HG02852 (cell line): ENCODE results near the gene BAIAP2.

Experiments
- ATAC-seq: cut with Tn5 transposase; IDR thresholded peaks from one replicate; pipeline ENCODE4 v1.9.1; 2021; ENCODE audit warnings: mild to moderate bottlenecking, moderate library complexity; ENCODE audit not compliant: unreplicated experiment

BAIAP2 gene

DNA sequence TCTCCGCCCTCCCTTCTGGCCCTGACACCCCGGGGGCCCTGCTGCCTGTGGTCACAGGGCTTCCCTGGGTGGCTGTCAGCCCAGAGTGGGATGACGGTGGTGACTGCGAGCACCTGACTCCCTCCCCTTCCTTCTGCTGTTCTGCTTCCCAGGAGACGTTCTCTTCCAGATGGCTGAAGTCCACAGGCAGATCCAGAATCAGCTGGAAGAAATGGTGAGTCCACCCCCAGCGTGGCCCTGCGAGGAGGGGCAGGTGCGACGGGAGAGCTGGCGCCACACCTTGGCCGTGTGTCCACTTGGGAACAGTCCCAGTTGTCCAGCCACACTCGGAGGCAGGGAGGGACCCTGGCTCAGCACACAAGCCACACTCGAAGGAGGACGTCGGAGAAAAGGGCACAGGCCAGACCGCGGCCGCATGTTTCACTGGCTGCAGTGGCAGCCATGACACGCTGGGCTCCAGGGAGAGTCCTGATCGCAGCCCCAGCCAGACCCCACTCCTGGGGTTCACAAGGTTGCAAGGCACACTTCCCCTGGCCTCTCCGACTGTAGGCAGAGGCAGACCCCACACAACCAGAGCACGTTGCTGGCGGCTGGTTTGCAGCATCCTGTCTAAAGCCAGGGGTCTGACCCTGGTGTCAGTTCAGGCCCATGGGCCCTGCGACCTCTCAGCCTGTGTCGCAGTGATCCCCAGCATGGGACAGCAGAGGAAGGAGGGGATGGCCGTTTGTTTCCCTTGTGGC is 49.9 kb downstream of the BAIAP2 start:
- ATAC-seq = no peak

DNA sequence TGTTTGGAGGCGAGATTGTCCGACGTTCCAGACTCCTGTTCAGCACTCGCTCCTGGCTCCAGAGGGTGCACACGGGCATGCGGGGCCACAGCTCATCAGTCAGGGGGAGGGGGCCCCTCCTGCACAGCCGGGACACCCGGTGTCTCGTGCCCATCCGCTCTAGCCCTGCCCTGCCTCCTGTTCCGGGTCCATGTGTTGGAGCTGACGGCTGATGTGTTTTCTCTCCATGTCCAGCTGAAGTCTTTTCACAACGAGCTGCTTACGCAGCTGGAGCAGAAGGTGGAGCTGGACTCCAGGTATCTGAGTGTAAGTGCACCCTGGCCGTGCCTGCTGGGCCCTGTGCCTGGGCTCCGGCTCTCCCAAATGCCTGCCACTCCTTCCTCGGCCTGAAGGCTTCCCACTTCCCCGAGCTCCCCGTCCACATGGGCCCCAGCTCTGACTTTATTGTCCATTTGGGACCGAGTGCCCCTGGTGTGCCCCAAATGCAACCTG is 50.5 kb downstream of the BAIAP2 start:
- ATAC-seq = no peak

- ATAC-seq = no peak
Observed at GRCh38 chr17:81086789-81087551, 52.0 kb downstream of the BAIAP2 start.

- ATAC-seq = no peak
Observed at GRCh38 chr17:81090361-81091136, 55.6 kb downstream of the BAIAP2 start.

GRCh38 chr17:81091154-81091553 is 56.2 kb downstream of the BAIAP2 start:
- no peak for ATAC-seq

- no peak for ATAC-seq
Observed at GRCh38 chr17:81091774-81092517, 57.0 kb downstream of the BAIAP2 start.

GRCh38 chr17:81092518-81093095 is 57.7 kb downstream of the BAIAP2 start:
- no peak for ATAC-seq

DNA sequence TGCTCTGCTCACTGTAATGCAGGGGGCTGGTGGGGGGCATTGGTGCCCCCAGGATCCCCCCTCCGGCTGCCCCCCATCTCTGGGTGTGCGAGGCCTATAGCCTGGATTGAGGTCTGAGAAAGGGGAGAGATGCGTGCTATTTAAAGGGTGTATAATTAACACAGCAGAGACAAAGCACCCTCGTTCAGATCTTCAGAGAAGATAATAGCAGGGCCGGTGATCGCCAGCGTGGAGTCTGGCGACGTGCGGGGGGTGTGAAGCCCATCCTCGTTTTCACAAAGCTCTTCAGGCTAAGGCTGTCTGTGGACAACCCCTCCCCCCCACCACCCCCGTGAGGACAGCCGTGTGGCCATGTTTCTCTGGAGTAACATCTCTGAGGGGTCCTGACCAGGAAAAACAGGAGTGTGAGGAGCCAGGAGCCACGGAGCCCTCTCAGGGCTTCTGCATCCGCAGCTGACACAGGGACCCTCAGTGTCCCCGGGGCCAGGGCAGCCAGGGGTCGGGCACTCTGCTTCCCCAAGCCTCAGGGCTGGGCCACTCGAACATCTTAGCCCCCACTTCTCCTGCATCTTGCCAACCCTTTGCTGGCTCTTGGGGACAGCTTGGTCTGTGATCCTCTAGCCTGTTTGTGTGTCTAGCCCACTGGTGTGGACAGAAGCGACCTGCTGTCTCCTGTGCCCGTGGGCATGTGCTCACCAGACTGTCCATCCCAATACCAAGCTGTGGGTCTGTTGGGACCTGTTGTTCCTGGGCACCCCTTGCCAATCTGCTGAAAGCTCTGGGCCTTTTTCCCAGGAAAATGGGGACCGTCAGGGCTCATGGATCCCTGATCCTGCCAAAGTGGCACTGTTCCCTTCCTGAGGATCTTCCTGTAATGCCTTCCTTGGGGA is 58.9 kb downstream of the BAIAP2 start:
- no peak for ATAC-seq

DNA sequence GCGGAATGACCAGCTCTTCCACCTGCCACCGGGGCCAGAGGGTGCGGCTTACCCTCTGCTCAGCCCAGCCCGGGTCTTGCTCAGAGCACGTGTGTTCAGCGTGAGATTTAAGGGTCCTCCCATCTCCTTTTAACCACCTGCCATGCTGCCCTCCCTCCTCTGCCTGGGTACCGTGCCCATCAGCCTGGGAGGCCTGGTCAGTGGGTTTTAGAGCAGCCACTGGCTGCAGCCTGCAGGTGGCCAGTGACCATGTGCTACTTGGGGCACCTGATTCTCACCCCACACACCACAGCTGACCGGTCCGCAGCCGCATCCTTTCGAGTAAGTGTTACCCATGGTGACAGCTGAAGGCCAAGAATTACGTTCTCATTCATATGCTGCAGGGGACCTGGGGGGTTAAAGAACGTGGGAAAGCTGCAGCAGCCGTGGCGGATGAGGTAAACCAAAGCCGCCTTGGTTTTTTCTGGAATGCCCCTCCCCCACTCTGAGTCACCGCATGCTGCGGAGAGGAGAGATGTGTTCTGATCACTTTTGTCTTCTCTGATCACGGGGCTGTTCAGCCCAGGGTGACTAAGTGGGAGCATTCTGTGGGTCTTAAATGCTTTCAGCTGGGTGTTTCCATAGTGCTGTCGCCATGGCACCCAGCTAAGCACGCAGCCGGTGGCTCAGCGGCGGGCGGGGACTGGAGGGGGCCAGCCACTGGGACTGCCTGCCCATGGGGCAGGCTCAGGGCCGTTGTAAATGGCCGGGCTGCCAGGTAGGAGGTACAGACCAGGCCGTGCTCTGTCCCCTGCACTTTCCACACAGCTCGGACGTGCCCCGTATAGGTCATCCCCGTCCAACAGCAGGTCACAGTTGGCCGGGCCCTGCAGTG is 59.8 kb downstream of the BAIAP2 start:
- ATAC-seq = no peak

DNA sequence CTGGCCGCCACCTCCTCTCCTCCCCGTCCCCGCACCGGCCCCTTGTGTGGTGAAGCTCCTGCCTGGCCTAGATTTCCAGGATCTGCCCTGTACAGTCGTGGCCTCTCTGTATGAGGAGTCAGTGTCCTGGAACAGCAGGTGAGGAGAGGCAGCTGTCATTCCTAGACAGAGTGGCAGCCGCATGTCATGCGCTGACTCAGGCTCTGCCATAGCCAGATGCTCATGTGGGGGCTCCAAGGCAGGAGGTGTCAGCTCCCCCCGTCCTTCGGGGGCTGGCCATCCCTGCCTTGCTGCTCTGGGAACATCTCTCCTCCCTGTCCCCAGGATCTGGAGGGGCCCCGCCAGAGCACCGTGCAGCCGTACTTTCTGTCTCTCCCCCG is 60.4 kb downstream of the BAIAP2 start:
- no peak for ATAC-seq

GRCh38 chr17:81096741-81097133 is 61.8 kb downstream of the BAIAP2 start:
- ATAC-seq = no peak

DNA sequence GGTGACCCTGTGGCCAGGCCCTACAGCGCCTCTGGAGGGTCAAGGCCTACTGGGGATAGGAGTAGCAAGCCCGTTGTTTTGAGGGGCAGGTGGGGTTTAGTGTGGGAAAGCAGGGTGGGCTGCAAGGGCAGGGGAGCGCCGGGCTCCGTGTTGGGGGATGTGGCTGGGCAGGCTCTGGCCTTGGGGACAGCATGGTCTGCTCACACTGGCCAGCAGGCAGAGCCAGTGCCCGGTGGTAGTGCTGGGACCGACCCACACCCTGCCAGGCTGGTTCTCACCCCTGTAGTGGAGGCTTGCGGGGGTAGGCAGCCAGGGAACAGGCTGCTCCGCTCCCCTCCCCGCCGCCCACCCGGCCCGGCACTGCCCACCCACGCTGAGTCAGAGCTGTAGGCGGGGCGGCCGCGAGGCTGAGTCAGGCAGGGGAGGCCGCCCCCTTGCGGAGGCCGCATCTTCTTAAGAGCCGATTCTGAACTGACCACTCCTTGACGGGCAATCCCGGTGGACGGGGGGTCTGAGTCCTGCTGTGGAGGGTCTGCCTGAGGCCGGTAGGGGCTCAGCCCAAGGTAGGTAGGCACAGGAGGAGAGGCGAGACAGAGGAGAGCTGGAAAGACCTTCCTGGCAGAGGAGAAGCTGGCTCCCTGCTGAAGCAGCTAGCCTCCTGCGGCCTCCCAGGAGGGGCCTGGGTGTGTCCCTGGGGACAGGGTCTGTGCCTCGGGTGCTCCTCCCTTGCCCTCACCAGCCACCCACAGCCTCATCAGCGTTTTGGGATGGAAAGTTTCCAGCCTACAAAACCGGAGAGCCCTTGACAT is 62.4 kb downstream of the BAIAP2 start:
- no peak for ATAC-seq

GRCh38 chr17:81097943-81098308 is 63.0 kb downstream of the BAIAP2 start:
- no peak for ATAC-seq

DNA sequence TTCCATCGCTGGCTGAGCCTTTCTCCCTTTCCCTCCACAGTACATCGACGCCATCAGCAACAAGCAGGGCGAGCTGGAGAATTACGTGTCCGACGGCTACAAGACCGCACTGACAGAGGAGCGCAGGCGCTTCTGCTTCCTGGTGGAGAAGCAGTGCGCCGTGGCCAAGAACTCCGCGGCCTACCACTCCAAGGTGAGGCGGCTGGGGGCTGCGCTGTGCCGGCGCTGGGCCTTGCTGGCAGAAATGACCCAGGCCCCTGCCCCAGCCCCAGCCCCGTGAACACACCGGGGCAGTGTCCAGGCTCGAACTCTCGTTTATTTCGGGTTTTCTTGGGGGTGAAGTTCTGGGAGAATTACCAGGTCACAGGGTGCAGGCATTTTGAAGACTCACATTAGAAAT is 64.9 kb downstream of the BAIAP2 start:
- no peak for ATAC-seq

DNA sequence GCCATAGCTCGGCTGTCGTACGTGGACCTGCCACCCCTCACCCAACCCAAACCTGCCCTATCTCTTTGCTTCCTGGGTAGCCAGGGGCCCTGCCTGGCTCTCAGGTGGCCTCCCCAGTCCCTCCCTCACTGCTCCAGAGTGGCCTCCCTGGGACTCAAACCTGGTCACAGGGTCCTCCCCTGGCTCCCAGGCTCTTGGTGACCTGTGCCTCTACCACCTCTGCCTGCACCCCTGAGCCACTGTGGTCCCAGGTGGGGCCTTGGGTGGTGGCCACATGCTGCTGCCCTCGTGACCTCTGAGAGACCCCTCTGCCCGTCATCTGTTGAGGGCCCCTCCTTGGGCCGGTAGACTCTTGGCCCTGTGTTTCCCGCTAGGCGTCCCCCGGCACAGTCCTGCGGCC is 65.7 kb downstream of the BAIAP2 start:
- no peak for ATAC-seq

DNA sequence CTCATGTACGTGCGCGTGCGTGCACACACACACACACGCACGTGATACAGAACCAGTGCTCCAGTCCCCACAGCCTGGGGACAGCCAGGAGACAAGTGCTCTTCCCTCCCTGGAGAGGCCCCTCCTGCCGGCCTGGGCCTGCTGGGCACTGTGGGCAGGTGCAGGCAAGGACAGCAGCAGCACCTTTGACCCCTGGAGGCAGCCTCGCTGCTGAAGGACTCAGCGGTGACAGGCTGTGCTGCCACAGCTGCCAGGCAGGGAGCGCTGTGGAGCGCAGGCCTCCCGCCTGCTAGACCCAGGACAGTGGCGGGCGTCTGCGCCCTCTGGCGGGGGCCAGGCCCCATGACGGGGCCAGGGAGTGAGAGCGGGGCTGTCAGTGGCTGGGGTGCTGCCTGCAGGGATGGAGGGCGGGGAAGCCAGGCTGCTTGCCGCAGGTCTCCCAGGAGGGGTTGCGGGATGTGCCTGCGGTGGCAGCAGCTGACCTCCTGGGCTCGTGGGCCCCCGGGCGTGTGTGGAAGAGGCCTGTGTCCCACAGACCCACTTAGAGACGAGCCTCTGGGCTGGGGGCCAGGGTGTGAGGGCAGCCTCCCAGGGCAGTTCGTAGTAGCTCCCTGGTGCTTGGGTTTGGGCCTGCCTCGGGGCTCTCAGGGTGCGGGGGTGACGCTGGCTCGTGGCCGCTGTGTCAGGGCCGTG is 66.8 kb downstream of the BAIAP2 start:
- ATAC-seq = peak; percentile 82

DNA sequence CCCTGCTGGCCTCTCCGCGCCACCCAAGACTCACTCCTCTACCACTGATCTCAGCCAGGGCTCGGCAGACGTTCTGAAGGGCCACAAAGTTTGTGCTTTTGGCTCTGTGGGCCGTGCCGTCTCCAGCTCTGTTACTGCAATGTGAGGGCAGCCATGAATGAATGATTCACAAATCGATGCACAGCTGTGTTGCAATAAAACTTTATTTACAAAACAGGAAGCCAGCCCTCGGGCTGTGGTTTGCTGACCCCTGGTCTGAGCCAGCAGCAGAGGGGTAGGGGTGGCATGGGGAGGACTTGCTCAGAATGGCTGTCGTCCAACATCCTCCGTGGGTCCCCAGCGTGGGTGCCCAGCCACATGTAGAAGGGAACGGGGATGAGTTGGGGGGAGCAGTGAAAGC is 67.4 kb downstream of the BAIAP2 start:
- ATAC-seq = no peak
